ENCODE results near the gene AHI1. TPM values are rescaled to one million over a fixed set of nuclear protein-coding genes. Genes with fewer than 3 reads are reported as not detected.

Gene AHI1
- total and polyA plus RNA-seq, 8 donors, result 10.6 to 24.8 (median 16.5) TPM

GRCh38 chr6:135522965-135523692 is 25.6 kb upstream of the AHI1 start:
- H3K36me3 ChIP-seq, result no peaks in the 10 kb centered on the region
- DNase-seq (no peak), ATAC-seq (peak; percentile 87 to 92 (median 90)), FAIRE-seq (no peak)
- intact Hi-C loops (cut with DNase I), result no loop called here
- peaks cover 0 to 5% (median 0%) of the 10 kb centered on the region in 3 donors for H3K4me1 ChIP-seq
- no peak overlapping the region for H3K4me3 ChIP-seq
- H3K27me3 ChIP-seq, result no peaks in the 10 kb centered on the region
- no peaks in the 10 kb centered on the region for H3K9me3 ChIP-seq
- WGBS, 2 donors, result 52 to 55% methylated on average over 6 of the region's 6 CpGs
- TF ChIP-seq, protein P1, sequence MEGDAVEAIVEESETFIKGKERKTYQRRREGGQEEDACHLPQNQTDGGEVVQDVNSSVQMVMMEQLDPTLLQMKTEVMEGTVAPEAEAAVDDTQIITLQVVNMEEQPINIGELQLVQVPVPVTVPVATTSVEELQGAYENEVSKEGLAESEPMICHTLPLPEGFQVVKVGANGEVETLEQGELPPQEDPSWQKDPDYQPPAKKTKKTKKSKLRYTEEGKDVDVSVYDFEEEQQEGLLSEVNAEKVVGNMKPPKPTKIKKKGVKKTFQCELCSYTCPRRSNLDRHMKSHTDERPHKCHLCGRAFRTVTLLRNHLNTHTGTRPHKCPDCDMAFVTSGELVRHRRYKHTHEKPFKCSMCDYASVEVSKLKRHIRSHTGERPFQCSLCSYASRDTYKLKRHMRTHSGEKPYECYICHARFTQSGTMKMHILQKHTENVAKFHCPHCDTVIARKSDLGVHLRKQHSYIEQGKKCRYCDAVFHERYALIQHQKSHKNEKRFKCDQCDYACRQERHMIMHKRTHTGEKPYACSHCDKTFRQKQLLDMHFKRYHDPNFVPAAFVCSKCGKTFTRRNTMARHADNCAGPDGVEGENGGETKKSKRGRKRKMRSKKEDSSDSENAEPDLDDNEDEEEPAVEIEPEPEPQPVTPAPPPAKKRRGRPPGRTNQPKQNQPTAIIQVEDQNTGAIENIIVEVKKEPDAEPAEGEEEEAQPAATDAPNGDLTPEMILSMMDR (IDR thresholded peaks at IDR 0.05), result no peak
- no peak overlapping the region for H3K27ac ChIP-seq

- DNase-seq (no peak), FAIRE-seq (no peak), ATAC-seq (no peak)
- intact Hi-C loops (cut with DNase I), result no loop called here
- Histone ChIP-seq H3K27me3 (no peaks in the 10 kb centered on the region), H3K4me1 (peaks cover 0 to 5% (median 0%) of the 10 kb centered on the region in 3 donors), H3K9me3 (no peaks in the 10 kb centered on the region), H3K27ac (no peak overlapping the region), H3K4me3 (no peak overlapping the region), H3K36me3 (no peaks in the 10 kb centered on the region)
- whole genome bisulfite sequencing, 2 donors, result 91 to 96% methylated on average over 1 of the region's 1 CpG
- TF ChIP-seq, protein P1 (IDR thresholded peaks at IDR 0.05), result no peak
Observed at GRCh38 chr6:135521431-135521830, 23.9 kb upstream of the AHI1 start.

- H3K27me3 ChIP-seq, result no peaks in the 10 kb centered on the region
- WGBS, 2 donors, result 70 to 74% methylated on average over 2 of the region's 2 CpGs
- ATAC-seq, result no peak
- no peak overlapping the region for H3K27ac ChIP-seq
- H3K9me3 ChIP-seq, result no peaks in the 10 kb centered on the region
- no peak for FAIRE-seq
- no peaks in the 10 kb centered on the region for H3K36me3 ChIP-seq
- peaks cover 0 to 5% (median 0%) of the 10 kb centered on the region in 3 donors for H3K4me1 ChIP-seq
- TF ChIP-seq, protein P1 (IDR thresholded peaks at IDR 0.05), result no peak
- no peak for DNase-seq
- no peak overlapping the region for H3K4me3 ChIP-seq
- intact Hi-C loops (cut with DNase I), result no loop called here
Observed at GRCh38 chr6:135520781-135521180, 23.2 kb upstream of the AHI1 start.

DNA sequence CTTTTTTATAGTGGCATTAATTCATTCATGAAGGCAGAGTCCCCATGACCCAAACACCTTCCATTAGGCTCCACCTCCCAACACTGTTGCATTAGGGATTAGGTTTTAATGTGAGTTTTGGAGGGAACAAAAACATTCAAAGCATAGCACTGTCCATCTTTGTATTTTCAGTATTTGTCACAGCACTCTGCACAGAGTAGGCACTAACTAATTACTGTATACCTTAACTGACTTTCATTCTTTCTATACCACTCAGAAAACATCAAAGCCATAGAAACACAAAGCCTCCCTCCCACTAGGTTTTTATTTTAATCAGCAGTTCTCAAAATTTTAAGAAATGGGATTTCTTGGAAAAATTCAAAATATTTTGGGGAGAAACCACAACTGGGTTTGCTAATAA is 21.8 kb upstream of the AHI1 start:
- ATAC-seq (no peak), FAIRE-seq (no peak), DNase-seq (no peak)
- Histone ChIP-seq H3K9me3 (no peaks in the 10 kb centered on the region), H3K27ac (no peak overlapping the region), H3K36me3 (no peaks in the 10 kb centered on the region), H3K4me1 (peaks cover 0 to 5% (median 0%) of the 10 kb centered on the region in 3 donors), H3K27me3 (no peaks in the 10 kb centered on the region), H3K4me3 (no peak overlapping the region)
- intact Hi-C loops (cut with DNase I), result no loop called here
- TF ChIP-seq, protein P1 (IDR thresholded peaks at IDR 0.05), result no peak

- FAIRE-seq (no peak), DNase-seq (no peak), ATAC-seq (no peak)
- TF ChIP-seq, protein P1 (IDR thresholded peaks at IDR 0.05), result no peak
- no peaks in the 10 kb centered on the region for H3K9me3 ChIP-seq
- no peaks in the 10 kb centered on the region for H3K36me3 ChIP-seq
- H3K27ac ChIP-seq, result no peak overlapping the region
- no peak overlapping the region for H3K4me3 ChIP-seq
- intact Hi-C loops (cut with DNase I), result no loop called here
- 97 to 100% methylated on average over 2 of the region's 2 CpGs for WGBS, 2 donors
- no peaks in the 10 kb centered on the region for H3K4me1 ChIP-seq
- no peaks in the 10 kb centered on the region for H3K27me3 ChIP-seq
Observed at GRCh38 chr6:135517527-135517926, 20.0 kb upstream of the AHI1 start.
